GM21528 (cell line): ENCODE data around the gene VDR.

Experiments
- ATAC-seq: cut with Tn5 transposase; IDR thresholded peaks from one replicate; pipeline ENCODE4 v1.9.1; 2021; ENCODE audit warnings: mild to moderate bottlenecking, moderate library complexity; ENCODE audit not compliant: unreplicated experiment, low FRiP score

The VDR gene

DNA sequence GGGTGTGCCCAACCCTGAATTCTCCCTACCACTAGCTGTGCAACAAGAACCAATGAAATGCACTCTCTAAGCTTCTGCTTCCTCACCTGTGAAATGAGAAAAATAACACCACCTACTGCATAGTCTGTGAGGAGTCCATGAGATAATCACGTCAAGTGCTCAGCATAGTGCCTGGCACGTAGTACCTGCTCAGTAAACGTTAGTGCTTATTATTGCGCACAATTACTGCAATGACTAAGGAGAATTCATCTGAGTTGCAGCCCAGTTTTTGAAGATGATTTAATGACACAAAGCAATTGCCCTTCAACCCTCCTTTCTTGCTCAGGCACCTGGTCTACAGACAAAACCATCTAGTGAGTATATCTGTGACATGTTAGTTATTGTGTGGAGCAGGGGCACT is 8.8 kb downstream of the VDR start:
- no peak for ATAC-seq

DNA sequence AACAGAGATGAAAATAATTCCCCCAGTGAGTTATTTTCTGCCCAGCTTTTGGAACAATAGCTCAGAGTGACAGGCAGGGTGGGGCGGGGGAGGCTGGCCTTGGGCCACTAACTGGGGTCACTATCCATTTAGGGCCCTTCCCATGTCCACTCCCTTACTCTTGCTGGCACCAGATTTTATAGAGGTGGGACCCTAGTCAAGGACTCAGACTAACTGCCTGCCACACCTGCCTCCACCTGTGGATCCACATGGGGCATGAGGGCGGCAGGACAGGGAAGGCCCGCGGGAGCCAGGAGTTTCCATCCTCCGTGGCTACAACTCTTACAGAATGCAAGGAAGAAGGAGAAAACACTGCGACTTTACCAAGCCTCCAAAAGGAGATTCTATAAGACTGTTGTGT is 10.1 kb downstream of the VDR start:
- ATAC-seq: no peak

DNA sequence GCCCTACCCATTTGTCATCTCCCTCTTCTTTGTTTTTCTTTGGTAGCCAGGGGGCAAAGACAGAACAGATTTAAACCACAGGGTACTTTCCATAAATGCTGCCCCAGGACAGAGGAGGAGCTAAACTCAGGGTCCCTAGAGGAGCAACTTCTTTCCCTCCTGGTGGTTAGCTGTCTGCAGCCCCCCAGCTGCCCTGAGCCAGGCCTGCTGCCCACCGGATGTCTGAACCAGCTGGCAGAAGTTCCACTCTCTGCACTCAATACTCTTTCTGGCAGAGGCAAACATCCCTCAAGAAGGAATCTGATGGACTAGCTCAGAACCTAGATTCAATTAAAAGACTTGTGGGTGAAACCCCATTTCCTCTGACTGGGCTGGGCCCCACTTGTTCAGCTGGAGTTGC is 10.7 kb downstream of the VDR start:
- no peak for ATAC-seq

DNA sequence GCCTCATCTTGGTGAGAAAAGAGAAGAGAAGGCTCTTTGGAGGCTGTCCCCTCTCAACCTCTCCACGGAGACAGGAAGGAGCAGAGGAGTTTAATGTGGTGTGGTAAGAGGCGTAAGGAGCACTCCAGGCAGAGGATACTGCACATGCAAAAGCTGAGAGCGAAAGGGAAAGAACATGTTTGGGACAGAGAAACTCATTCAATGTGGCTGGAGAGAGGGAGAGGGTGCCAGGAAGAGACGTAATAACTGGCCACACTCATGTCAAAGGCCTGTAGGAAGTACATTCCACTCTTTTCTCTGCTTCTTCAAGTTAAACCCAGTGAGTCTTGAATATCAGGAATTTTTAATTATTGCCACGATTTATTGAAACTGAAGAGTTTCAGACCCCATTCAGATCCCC is 12.0 kb downstream of the VDR start:
- ATAC-seq: no peak

DNA sequence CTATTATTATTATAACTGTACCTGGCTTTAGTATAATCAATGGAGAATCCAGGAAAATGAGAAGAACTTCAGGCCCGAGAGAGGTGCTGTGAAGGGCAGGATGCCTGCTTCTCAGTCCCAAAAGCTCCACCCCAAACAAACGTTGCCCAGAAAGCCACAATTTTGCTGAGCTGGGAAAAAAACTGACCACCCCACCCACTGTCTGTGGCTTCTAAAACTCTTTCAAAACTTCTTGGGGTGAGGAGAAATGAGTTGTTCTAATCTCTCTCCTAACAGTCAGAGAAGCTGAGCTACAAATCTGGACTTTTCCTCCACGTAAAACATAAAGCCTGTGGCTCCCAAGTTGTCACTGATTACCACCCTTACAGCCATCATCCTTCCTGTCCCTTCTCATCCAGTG is 13.4 kb downstream of the VDR start:
- no peak for ATAC-seq

DNA sequence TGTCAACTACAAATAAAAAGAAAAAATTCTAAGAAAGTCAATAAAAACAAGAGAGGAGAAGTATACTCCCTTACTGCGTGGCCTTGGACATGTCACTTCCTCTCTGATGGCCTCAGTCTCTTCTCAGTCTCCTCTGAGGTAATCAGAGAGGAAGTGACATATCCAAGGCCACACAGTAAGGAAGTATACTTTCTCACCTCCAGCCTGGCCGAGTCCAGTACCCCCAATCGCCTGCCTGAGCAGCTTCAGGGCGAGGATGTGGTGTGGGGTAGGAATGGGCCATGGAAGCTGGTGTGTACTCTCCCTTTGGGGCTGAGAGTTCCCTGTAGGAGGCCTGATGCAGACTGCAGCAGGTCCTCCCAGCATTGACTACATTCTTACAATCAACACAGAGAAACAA is 15.8 kb downstream of the VDR start:
- ATAC-seq: no peak

DNA sequence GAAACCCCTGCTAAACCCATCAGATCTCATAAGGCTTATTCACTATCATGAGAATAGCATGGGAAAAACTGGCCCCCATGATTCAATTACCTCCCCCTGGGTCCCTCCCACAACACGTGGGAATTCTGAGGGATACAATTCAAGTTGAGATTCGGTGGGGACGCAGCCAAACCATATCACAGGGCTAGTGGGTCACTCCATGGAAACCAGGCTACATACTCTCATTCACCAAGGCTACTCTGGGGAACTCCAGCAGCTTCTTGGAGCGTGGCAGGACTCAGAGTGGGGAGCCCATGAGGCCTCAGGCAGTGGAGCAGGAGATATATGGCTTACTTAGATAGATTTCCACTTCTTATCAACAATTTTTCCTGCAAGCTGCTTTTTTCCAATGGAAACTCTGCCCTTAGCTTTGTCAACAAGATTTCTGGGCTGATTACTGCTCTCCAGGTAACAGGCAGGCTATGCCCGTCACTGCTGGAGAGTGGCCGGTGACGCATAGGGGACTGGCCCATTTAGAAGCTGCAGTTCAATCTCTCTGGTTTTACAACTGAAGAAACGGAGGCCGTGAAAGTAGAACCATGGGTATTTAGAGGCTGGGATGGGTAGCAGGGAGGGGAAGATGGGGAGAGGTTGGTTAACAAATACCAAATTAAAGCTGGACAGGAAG is 16.5 kb downstream of the VDR start:
- ATAC-seq: no peak

DNA sequence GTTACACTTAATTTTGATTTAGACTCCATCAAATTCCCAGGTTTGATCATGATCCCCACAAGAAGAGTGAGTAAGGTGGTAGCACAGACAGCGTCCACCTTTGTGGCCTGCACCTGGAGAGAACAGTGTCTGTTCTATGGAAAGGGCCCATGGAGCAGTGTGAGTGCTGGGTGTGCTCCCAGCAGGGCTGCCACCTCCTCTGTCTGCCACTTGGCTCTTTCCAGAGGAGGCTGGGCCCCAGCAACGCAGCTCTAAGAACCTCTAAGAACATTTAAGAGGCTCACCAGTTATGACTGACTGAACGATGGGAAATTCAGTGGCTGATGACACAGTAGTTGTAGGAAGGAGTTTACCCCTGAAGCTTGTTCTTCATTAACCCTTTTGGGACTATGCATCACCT is 17.3 kb downstream of the VDR start:
- no peak for ATAC-seq

DNA sequence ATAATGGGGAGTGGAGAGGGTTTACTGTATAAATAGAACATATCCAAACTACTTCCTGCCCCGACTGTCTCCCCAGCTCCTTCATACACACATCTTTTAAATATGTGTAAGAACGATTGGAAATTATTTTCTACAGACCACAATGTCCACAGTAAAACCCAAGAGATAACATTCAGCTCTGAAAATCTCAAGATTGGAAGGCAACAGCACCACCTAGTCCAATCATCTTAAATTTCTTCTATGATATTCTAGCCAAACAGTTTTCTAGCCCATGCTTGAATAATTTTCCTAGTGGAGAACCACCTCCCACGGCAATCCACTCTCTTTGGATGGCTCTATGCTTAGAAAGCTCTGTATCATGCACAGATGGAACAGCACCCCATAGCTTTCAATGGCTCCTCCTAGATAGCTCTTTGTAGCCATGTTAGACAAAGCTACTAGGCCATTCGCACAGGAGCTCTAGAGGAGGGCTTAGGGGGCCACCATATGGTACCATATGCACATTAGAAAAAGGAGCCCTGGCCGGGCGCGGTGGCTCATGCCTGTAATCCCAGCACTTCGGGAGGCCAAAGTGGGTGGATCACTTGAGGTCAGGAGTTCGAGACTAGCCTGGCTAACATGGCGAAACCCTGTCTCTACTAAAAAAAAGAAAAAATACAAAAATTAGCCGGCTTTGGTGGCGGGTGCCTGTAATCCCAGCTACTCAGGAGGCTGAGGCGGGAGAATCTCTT is 18.1 kb downstream of the VDR start:
- ATAC-seq: no peak

DNA sequence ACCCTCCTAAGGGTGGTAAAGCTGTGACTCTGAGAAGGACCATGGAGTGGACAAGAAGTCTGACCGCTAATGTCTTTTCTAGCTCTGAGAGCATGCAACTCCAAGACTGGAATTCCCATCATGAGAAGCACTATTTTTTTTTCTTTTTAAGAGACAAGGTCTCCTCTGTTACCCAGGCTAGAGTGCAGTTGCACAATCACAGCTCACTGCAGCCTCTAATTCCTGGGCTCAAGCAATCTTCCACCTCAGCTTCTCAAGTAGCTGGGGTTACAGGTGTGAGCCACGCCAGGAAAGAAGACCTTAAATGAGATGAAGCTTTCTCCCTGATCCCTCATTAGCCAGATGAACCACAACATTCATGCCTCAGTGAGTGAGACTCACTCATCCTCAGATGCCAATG is 19.2 kb downstream of the VDR start:
- ATAC-seq: no peak

DNA sequence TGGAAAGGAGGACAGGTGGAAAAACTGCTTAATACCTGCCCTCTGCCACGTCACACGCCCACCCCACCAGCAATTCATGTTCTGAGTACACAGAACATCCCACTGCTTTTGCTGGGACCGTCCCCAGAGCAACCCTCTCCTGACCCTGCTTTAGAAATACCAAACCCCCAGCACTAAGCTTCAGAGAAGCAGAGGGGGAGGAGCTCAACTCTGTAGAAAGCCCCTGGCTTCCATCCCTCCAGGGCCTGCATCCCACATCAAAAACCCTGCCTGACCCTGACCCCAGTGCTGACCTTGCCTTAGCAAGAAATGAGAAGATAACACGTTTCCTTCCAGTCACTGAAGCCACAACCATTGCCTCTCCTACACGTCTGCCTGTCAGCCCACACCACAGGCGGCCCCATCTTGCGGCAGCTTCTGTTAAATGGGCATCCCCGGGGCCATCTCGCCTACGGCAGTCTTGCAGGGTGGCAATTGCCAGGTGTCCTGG is 19.7 kb downstream of the VDR start:
- ATAC-seq: no peak

DNA sequence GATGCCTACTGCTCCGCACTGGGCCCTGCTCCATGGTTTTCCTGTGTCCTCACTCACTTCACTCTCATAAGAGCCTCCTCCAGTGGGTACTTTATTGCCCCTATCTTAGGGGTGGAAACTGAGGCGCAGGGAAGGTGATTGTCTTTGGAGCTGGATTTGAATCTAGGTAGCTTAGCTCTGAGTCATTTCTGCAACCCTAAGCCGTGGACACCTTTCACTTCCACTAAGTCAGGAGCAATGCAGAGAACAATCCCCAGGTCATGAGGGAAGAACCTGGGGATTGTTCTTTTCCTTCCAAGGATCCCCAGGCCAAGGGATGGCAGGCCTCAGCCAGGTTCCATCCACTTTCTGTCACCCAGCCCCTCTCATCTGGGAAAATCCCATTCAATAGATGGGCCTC is 20.3 kb downstream of the VDR start:
- ATAC-seq: no peak

DNA sequence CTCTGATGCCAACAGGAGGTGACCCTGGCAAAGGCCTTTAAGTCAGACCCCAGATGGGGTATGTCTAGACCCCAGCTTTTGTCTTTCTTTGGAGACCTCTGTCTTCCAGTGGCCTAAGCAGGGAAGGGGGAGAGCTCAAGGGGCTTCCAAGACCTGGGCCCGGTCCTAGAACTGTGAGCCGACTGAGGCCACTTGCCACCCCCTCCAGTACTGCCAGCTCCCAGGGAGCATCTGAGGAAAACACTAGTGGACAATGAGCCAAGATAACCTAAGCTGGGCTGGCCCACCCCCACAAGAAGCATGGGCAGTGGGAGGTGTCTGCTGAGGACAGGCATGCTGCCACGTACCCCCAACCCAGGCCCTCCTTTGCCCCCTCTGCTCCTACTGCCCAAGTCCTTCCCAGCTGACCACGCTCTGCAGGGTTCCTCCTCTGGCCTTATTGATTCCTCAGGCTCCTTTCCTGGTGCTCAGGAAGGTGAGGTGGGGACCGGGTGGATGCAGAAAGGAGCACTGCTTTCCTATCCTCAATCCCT is 21.1 kb downstream of the VDR start:
- no peak for ATAC-seq

DNA sequence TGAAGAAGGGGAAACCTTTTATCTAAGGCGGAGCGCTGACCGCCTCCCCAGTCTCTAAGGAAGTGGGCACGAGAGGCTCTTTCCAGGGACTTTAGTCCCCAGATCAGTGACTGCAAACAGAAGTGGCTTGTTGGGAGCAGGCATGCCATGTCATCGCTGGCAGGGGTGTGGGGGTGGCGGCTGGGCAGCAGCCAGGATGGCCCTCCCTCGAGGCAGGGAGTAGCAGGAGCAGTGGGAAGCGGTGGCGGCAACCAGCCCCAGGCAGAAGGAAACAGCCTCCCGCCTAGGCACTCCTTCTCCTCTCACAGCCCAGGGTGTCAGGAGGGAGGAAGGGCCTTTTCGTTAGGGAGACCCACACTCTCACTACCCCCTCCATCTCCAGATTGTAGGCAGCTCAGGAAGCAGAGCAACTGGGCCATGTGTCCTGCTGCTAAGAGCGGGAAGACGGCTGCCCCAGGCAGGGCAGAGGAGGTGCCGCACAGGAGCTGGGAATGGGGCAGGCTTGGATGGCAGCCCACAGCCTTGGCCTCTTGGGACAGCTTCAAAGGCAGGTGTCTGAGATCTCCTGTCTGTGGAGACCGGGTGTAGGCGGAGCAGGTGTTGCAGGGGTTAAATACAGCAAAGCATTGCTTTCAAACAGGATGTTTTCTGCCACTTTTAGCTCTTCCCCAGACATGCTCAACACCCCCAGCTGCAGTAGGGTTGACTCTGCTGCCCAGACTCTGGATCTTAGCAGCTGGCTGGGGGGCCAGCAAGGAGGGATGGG is 21.8 kb downstream of the VDR start:
- ATAC-seq: peak; percentile 82

DNA sequence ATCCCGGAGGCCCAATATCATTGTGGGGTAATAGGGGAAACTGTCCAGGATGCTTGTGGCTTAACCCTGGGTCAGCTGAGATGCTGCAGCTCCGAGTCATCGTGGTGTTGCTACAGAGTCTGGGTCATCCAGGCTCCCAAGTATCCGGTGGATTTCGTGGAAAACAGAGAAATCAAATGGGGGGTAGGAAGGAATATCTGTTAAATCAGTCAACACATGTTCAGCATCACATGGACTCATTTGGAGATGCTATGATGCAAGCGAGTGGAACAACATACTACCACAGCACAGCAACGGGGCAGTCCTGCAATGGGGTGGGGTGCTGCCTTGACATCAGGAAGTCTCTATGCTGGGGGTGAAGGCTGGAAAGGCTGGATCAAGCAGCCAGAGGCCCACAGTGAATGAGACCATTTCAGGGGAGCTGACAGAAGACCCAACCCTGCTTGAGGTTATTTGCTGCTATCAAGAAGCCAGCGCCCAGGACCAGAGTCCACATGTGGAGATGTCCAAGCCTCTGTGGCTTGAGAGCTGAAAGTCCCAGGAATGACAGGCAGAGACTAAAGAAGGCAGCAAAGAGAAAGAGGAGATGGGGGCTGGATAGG is 22.9 kb downstream of the VDR start:
- no peak for ATAC-seq

DNA sequence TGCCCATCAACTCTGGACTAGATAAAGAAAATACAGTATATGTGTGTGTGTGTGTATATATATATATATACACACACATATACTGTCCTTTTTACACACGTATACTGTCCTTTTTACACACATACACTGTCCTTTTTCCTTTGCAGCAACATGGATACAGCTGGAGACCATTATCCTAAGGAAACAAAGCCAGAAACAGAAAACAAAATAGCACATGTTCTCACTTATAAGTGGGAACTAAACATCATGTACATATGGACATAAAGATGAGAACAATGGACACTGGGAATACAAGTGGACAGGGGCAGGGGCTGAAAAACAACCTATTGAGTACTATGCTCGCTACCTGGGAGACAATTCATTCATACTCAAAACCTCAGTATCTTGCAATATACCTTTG is 23.7 kb downstream of the VDR start:
- no peak for ATAC-seq

DNA sequence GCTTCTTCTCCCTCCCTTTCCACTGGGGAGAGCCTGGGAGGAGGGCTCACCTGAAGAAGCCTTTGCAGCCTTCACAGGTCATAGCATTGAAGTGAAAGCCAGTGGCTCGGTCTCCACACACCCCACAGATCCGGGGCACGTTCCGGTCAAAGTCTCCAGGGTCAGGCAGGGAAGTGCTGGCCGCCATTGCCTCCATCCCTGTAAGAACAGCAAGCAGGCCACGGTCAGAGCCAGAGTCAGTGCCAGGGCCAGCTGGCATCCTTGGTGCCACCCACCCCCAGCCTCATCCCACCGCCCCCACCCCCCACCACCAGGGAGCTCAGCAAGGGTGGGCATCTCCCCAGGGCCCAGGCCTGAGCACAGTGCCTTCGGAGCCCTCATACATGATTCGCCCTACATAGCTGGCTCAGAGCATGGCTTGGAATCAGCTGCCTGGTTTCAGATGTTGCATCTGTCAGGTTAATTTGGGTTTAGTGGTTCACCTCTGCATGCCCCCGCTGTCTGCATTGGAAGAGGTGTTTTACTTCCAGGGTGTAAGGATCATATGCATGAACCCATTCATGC is 25.8 kb downstream of the VDR start:
- no peak for ATAC-seq

DNA sequence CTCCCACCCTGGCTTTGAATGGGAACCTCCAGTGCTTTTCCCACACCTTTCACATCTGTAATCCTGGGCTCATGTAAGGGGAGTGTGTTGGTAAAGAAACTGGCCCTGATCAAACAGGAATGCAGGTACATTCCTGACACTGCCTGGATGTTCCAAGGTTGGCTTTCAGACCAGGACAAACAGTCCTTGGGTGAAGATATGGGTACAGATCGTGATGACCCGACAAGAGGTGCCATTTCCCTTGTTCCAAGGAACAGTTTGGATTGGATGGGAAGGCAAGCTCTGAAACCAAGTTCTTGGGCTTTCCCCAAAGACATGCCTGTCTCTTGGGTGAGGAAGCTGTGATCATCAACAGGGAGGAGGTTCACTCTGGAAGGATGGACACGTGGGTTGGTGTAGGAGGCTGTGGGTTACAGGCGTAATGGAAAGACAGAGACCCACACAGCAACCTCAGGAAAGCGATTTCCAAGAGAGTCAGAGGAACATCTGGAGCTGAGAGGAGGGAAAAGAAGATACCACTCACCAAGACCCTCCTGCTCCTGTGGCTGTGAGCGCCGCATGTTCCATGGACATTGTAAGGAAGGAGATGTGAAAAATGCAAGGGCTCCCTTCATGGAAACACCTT is 26.4 kb downstream of the VDR start:
- ATAC-seq: no peak

DNA sequence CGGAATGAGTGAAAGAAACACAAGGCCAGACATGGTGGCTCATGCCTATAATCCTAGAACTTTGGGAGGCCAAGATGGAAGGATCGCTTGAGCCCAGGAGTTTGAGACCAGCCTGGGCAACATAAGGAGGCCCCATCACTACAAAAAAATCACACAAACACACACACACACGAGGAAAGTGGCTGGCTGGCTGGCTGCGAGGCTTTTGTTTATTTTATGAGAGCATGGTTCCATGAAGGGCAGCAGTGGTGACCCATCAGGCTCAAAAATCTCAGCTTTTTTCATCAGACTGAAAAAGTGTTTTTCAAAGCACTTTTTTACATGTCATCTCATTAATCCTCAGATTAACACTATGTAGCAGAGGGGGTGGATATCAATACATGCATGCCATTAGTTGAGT is 27.7 kb downstream of the VDR start:
- ATAC-seq: no peak

DNA sequence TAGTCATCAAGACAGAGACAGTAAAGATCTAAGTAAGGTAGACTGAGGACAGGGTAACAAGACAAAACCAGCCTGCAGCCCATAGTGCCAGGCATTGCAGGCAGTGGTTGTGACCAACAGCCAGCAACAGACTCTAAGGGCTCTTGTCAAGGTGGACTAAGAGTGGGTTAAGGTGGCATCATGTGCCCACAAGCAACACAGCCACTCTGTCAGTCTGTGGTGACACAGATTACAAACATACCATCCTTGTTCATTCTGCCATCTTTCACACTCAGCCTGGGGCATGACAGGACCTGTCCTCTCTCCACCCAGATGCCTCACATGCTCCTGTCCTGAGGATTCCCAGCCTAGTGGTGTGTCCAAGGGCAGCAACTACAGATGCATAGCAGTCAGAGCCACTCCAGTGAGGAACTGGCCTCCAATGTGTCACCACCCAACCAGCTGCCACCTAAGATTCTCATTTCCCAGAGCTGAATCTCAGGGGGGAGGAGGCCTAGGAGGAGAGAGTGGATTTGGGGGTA is 28.3 kb downstream of the VDR start:
- ATAC-seq: no peak
